Natural killer cell (primary cell): Measurements from ENCODE around the gene ATAD3B. TPM values are rescaled to one million over a fixed set of nuclear protein-coding genes. Genes with fewer than 3 reads are reported as not detected.

ENCODE experiments used
- ATAC-seq, 3 donors: fragments of 150-1000 bp in 2 of 3; fragments of 200-7000 bp in 1 of 3; cut with Tn5 transposase; 1 replicate in 1 of 3; 2 replicates in 2 of 3; pipeline ENCODE4 v1.10.0; 2021; ENCODE audit warnings: mild to moderate bottlenecking in 2 of 3, moderate library complexity in 2 of 3
- DNase-seq, 2 donors: peaks; one replicate each; pipeline versions ENCODE4 v3.0.0 to v3.0.0-alpha.2; 2013 to 2021; ENCODE audit warnings: mixed read lengths in 1 of 2
- H3K27ac ChIP-seq: one replicate; pipeline ENCODE4 v1.5.1; 2013; ENCODE audit warnings: mild to moderate bottlenecking, low read length
- H3K27me3 ChIP-seq: one replicate; pipeline ENCODE4 v1.6.1; 2013; ENCODE audit warnings: low read length; ENCODE audit not compliant: control insufficient read depth, insufficient read depth
- H3K36me3 ChIP-seq: one replicate; pipeline ENCODE4 v1.6.1; 2013; ENCODE audit warnings: low read length; ENCODE audit not compliant: control insufficient read depth, insufficient read depth
- H3K4me1 ChIP-seq: one replicate; pipeline ENCODE4 v1.6.1; 2013; ENCODE audit warnings: low read length; ENCODE audit not compliant: control insufficient read depth, insufficient read depth
- H3K4me3 ChIP-seq: one replicate; pipeline ENCODE4 v1.5.1; 2013; ENCODE audit warnings: low read length
- H3K9me3 ChIP-seq: one replicate; pipeline ENCODE4 v1.6.1; 2013; ENCODE audit warnings: low read length; ENCODE audit not compliant: control insufficient read depth, insufficient read depth
- H3K27ac Mint-ChIP-seq, 2 donors: one replicate each; pipeline ENCODE4 v1.8.0; 2022; ENCODE audit warnings: mild to moderate bottlenecking in 2 of 2, mixed read lengths in 2 of 2, moderate library complexity in 1 of 2
- H3K27me3 Mint-ChIP-seq, 2 donors: one replicate each; pipeline ENCODE4 v1.8.0; 2022; ENCODE audit warnings: low read depth in 2 of 2, mixed read lengths in 2 of 2
- H3K36me3 Mint-ChIP-seq: one replicate; pipeline ENCODE4 v1.8.0; 2022; ENCODE audit warnings: mixed read lengths
- H3K4me1 Mint-ChIP-seq, 2 donors: one replicate each; pipeline ENCODE4 v1.8.0; 2022; ENCODE audit warnings: mixed read lengths in 2 of 2
- H3K4me3 Mint-ChIP-seq: one replicate; pipeline ENCODE4 v1.8.0; 2022; ENCODE audit warnings: mild to moderate bottlenecking, moderate library complexity, mixed read lengths
- H3K9me3 Mint-ChIP-seq, 2 donors: one replicate each; pipeline ENCODE4 v1.8.0; 2022; ENCODE audit warnings: mixed read lengths in 2 of 2
- WGBS: methylation state at CpG from one replicate; pipeline ENCODE4 v1.1.7; 2013; ENCODE audit warnings: missing lambda C conversion rate; ENCODE audit not compliant: insufficient coverage; 5-methylcytosine and 5-hydroxymethylcytosine counted together
- intact Hi-C: fragments of 100-400 bp; cut with micrococcal nuclease; formaldehyde crosslinking; loops from one replicate; pipeline ENCODE4 v1.14.2; 2022
- total RNA-seq, 4 donors: library from RNA; stranded (reverse); fragments of 120-200 nt in 1 of 4; gene quantifications; one replicate each; pipeline versions ENCODE4 v1.2.3 to v1.2.4, GENCODE V29; 2013 to 2022
- TF ChIP-seq, protein P1 (sequence below): fragments of 200-600 bp; IDR thresholded peaks from one replicate; pipeline ENCODE4 v1.8.0; 2022; ENCODE audit warnings: antibody characterized with exemption

ATAD3B gene
- total RNA-seq, 3 donors from 2014 or later (not counting 1 experiment from before 2014, with no cell fraction given) = 31.9 to 52.4 (median 42.9) TPM

DNA sequence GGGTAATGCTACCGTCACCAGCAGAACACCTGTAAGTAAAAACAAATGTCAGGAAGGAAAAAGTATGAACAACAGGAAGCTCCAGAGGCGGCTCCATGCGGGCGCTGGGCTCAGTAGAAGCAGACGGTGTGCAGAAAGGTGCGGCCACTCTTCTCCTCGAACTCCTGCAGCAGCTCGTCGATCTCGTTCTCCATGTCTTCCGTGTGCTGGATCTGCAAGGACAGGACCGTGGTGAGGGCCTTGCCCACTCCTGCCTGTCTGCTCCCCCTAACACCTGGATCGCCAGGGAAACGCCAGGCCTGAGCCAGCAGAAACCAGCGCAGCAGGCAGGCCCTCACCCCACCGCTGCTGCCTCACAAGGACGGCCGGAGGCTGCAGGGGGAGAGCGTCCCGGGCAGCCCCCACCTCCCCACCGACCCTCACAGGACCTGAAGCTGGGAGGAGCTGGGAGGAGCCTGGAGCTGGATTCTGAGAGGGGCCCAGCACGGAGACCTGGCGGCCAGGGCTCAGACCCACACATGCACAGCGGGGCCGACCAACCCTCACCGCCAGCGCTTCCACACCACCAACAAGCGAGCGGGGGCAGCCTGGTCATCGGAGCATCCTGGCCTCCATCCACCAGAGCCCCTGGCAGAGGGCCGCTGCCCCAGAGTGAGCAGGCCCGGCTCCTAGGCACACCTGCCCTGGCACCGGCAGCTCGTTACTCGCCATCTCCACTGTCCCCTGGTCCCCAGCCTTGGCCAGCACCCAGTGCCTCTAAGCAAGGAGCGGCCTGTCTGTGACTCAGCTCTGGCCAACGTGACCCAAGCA lies 70.6 kb downstream of the ATAD3B start:
- intact Hi-C loops = no loop called here
- Histone ChIP-seq H3K4me3 (no peak overlapping the region), H3K27ac (no peak overlapping the region), H3K9me3 (no peaks in the 10 kb centered on the region), H3K4me1 (peaks cover 12% of the 10 kb centered on the region), H3K27me3 (no peaks in the 10 kb centered on the region), H3K36me3 (peaks cover 5% of the 10 kb centered on the region)
- H3K9me3 Mint-ChIP-seq = no peaks in the 10 kb centered on the region
- no peaks in the 10 kb centered on the region for H3K27me3 Mint-ChIP-seq
- ATAC-seq (no peak), DNase-seq (no peak)
- H3K27ac Mint-ChIP-seq = no peak overlapping the region
- H3K4me3 Mint-ChIP-seq = no peak overlapping the region
- TF ChIP-seq, protein P1, sequence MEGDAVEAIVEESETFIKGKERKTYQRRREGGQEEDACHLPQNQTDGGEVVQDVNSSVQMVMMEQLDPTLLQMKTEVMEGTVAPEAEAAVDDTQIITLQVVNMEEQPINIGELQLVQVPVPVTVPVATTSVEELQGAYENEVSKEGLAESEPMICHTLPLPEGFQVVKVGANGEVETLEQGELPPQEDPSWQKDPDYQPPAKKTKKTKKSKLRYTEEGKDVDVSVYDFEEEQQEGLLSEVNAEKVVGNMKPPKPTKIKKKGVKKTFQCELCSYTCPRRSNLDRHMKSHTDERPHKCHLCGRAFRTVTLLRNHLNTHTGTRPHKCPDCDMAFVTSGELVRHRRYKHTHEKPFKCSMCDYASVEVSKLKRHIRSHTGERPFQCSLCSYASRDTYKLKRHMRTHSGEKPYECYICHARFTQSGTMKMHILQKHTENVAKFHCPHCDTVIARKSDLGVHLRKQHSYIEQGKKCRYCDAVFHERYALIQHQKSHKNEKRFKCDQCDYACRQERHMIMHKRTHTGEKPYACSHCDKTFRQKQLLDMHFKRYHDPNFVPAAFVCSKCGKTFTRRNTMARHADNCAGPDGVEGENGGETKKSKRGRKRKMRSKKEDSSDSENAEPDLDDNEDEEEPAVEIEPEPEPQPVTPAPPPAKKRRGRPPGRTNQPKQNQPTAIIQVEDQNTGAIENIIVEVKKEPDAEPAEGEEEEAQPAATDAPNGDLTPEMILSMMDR = no peak
- 95% methylated on average over 37 of the region's 37 CpGs for WGBS
- no peaks in the 10 kb centered on the region for H3K36me3 Mint-ChIP-seq
- H3K4me1 Mint-ChIP-seq = peaks cover 0 to under 1% of the 10 kb centered on the region in 2 donors

DNA sequence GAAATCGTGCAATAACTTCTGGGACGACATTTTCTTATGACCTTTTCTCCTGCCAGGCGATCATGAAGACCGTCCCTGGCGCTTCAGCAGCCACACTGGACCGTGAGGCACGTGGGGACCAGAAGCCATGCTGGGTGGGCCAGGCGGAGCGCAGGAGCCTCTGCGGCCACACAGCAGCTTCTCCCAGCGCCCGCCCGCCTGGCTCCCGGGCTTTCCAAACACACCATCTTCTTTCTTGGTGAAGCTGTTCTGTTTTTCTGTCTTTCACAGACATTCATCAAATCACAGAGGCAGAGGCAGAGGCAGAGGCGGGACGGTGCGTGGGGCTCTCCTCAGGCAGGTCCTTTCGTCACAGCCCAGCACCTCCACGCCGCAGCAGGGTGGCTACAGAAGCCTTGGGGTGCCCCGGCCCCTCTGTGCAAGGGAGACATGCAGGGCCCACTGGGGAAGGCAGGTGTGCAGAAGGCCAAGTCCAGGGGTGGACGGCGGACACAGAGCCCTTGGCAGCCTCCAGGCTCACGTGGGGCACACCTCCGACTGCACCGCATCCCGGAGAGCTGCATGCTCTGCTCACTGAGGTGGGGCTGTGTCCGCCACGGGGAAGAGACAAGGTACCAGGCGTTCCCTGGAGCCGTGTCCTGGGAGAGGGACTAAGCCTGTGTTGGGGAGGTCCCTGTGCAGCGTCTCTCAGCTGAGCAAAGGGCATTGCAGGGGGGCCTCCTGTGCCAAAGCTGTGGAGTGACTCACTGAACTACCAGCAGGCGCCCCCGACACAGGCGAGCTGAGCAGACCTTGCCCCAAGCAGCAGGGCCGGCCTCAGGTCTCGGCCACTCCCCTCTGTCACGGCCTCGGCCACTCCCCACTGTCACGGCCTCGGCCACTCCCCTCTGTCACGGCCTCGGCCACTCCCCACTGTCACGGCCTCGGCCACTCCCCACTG lies 71.5 kb downstream of the ATAD3B start:
- Mint-ChIP-seq H3K4me1 (peaks cover 0 to 4% of the 10 kb centered on the region in 2 donors), H3K27ac (no peak overlapping the region), H3K27me3 (no peaks in the 10 kb centered on the region), H3K36me3 (no peaks in the 10 kb centered on the region), H3K9me3 (no peaks in the 10 kb centered on the region), H3K4me3 (no peak overlapping the region)
- TF ChIP-seq, protein P1 = no peak
- no peaks in the 10 kb centered on the region for H3K9me3 ChIP-seq
- ATAC-seq = no peak
- H3K4me1 ChIP-seq = peaks cover 12% of the 10 kb centered on the region
- intact Hi-C loops = no loop called here
- DNase-seq = no peak
- H3K4me3 ChIP-seq = no peak overlapping the region
- peaks cover 5% of the 10 kb centered on the region for H3K36me3 ChIP-seq
- no peaks in the 10 kb centered on the region for H3K27me3 ChIP-seq
- H3K27ac ChIP-seq = no peak overlapping the region
- WGBS = 96% methylated on average over 45 of the region's 45 CpGs

DNA sequence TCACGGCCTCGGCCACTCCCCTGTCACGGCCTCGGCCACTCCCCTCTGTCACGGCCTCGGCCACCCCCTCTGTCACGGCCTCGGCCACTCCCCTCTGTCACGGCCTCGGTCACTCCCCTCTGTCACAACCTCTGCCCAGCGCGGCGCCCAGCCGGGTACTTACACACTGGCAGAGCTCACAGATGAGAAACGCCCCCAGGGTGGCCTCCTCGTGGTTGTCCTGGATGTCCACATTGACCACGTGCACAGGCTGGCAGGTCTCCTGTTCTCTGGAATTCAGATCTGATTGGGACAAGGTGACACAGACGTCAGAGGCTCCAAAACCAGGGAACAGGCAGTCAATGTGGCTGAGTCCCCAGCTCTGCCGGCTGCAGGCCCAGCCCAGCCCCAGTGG lies 72.1 kb downstream of the ATAD3B start:
- Histone ChIP-seq H3K4me1 (peaks cover 12% of the 10 kb centered on the region), H3K27me3 (no peaks in the 10 kb centered on the region), H3K4me3 (no peak overlapping the region), H3K36me3 (peaks cover 5% of the 10 kb centered on the region), H3K9me3 (no peaks in the 10 kb centered on the region), H3K27ac (no peak overlapping the region)
- WGBS = 90% methylated on average over 19 of the region's 19 CpGs
- H3K4me3 Mint-ChIP-seq = no peak overlapping the region
- peaks cover 0 to 4% of the 10 kb centered on the region in 2 donors for H3K4me1 Mint-ChIP-seq
- no peak for DNase-seq
- ATAC-seq = no peak
- no peaks in the 10 kb centered on the region for H3K27me3 Mint-ChIP-seq
- TF ChIP-seq, protein P1 = no peak
- H3K27ac Mint-ChIP-seq = no peak overlapping the region
- no peaks in the 10 kb centered on the region for H3K36me3 Mint-ChIP-seq
- intact Hi-C loops = no loop called here
- no peaks in the 10 kb centered on the region for H3K9me3 Mint-ChIP-seq
